Loucy (cell line): ENCODE data around the gene KLHL35.

Experiments
- CTCF ChIP-seq: fragments of 200-600 bp; sonication (generic); conservative IDR thresholded peaks from 2 replicates; pipeline ENCODE4 v1.5.1; 2014; ENCODE audit warnings: mild to moderate bottlenecking, antibody characterized with exemption, low read length
- EZH2phosphoT487 ChIP-seq: fragments of 200-600 bp; IDR thresholded peaks from 2 replicates; pipeline ENCODE4 v1.6.1; 2018; ENCODE audit warnings: antibody characterized with exemption, mild to moderate bottlenecking, moderate library complexity, borderline replicate concordance

- TF ChIP-seq CTCF: no peak
- no peak for TF ChIP-seq EZH2phosphoT487
Measured at GRCh38 chr11:75468534-75469340, 35.7 kb upstream of the KLHL35 start.
